HG03135 (cell line): ENCODE data around the gene CD24.
"Not testable (repeated sequence)": the region's sequence is repeated elsewhere in the genome, so short reads cannot be mapped to it uniquely, and the experiment has no call there.

ENCODE experiments used
- ATAC-seq: cut with Tn5 transposase; IDR thresholded peaks from one replicate; pipeline ENCODE4 v1.9.1; 2021; ENCODE audit warnings: mild to moderate bottlenecking, moderate library complexity; ENCODE audit not compliant: unreplicated experiment

The CD24 gene

GRCh38 chr6:106970769-106971168, 3.8 kb downstream of the CD24 start:
- not testable (repeated sequence) for ATAC-seq

- no peak for ATAC-seq
Observed at GRCh38 chr6:106967936-106968555, 6.5 kb downstream of the CD24 start.

- no peak for ATAC-seq
Observed at GRCh38 chr6:106966671-106967640, 7.6 kb downstream of the CD24 start.

GRCh38 chr6:106966229-106966628, 8.3 kb downstream of the CD24 start:
- ATAC-seq: no peak

- no peak for ATAC-seq
Observed at GRCh38 chr6:106964954-106965353, 9.6 kb downstream of the CD24 start.

- ATAC-seq: no peak
Observed at GRCh38 chr6:106964099-106964498, 10.4 kb downstream of the CD24 start.

- no peak for ATAC-seq
Observed at GRCh38 chr6:106963544-106963943, 11.0 kb downstream of the CD24 start.

GRCh38 chr6:106961801-106962200, 12.7 kb downstream of the CD24 start:
- no peak for ATAC-seq

- ATAC-seq: no peak
Observed at GRCh38 chr6:106961136-106961535, 13.4 kb downstream of the CD24 start.

GRCh38 chr6:106959985-106960384, 14.5 kb downstream of the CD24 start:
- ATAC-seq: no peak

GRCh38 chr6:106939848-106940247, 34.7 kb downstream of the CD24 start:
- ATAC-seq: no peak

GRCh38 chr6:106939208-106939607, 35.3 kb downstream of the CD24 start:
- ATAC-seq: no peak

- ATAC-seq: no peak
Observed at GRCh38 chr6:106927531-106928398, 46.8 kb downstream of the CD24 start.

GRCh38 chr6:106925948-106926347, 48.6 kb downstream of the CD24 start:
- ATAC-seq: no peak

- ATAC-seq: no peak
Observed at GRCh38 chr6:106924694-106925523, 49.6 kb downstream of the CD24 start.

GRCh38 chr6:106922626-106923025, 51.9 kb downstream of the CD24 start:
- no peak for ATAC-seq
